WTC11 (cell line): ENCODE data around the gene DISP3. TPM values are rescaled to one million over a fixed set of nuclear protein-coding genes. Genes with fewer than 3 reads are reported as not detected.

ENCODE experiments used
- ATAC-seq: fragments of 200-7000 bp; cut with Tn5 transposase; 2 replicates; pipeline ENCODE4 v1.10.0; 2021; ENCODE audit warnings: mild to moderate bottlenecking, moderate library complexity
- CTCF ChIA-PET: fragments of 300-600 bp; sonication (Branson Sonifier 250); formaldehyde crosslinking; loops from one replicate; lab custom pipeline; 2021; ENCODE audit warnings: antibody characterized with exemption; lab: Charles Lee
- POLR2A ChIA-PET: fragments of 350-600 bp; sonication (Branson Sonifier 250); formaldehyde crosslinking; loops from one replicate; lab custom pipeline; 2021; ENCODE audit warnings: antibody characterized with exemption; lab: Charles Lee
- DNase-seq: peaks from one replicate; pipeline ENCODE4 v3.0.0; 2021; ENCODE audit warnings: low spot score
- H3K27ac Mint-ChIP-seq: 2 replicates; pipeline ENCODE4 v1.8.0; 2021; ENCODE audit warnings: mixed read lengths
- H3K27me3 Mint-ChIP-seq: 2 replicates; pipeline ENCODE4 v1.8.0; 2021; ENCODE audit warnings: low read depth, mild to moderate bottlenecking, moderate library complexity, mixed read lengths
- H3K36me3 Mint-ChIP-seq: 2 replicates; pipeline ENCODE4 v1.8.0; 2021; ENCODE audit warnings: mixed read lengths
- H3K4me1 Mint-ChIP-seq: 2 replicates; pipeline ENCODE4 v1.8.0; 2022; ENCODE audit warnings: mixed read lengths
- H3K4me3 Mint-ChIP-seq: 2 replicates; pipeline ENCODE4 v1.8.0; 2021; ENCODE audit warnings: mild to moderate bottlenecking, moderate library complexity, mixed read lengths
- H3K9me3 Mint-ChIP-seq: 2 replicates; pipeline ENCODE4 v1.8.0; 2021; ENCODE audit warnings: mixed read lengths
- CREB1 ChIP-seq: sonication (generic); formaldehyde crosslinking; IDR thresholded peaks from 2 replicates; pipeline ENCODE4 v1.8.0; 2023; ENCODE audit warnings: mild to moderate bottlenecking, missing genetic modification reagents
- FOXK1 ChIP-seq: sonication (generic); formaldehyde crosslinking; IDR thresholded peaks from 2 replicates; pipeline ENCODE4 v1.8.0; 2022; ENCODE audit warnings: mild to moderate bottlenecking, moderate library complexity, missing genetic modification reagents
- FOXP1 ChIP-seq: sonication (generic); formaldehyde crosslinking; IDR thresholded peaks from 2 replicates; pipeline ENCODE4 v1.8.0; 2022; ENCODE audit warnings: missing genetic modification reagents, mild to moderate bottlenecking, moderate library complexity, borderline replicate concordance
- IRF2 ChIP-seq: sonication (generic); formaldehyde crosslinking; IDR thresholded peaks from 2 replicates; pipeline ENCODE4 v1.8.0; 2022; ENCODE audit warnings: low read depth, missing genetic modification reagents, borderline replicate concordance
- MYBL2 ChIP-seq: sonication (generic); formaldehyde crosslinking; IDR thresholded peaks from 2 replicates; pipeline ENCODE4 v1.8.1; 2023; ENCODE audit warnings: mild to moderate bottlenecking, moderate library complexity, missing genetic modification reagents
- SMAD3 ChIP-seq: sonication (generic); formaldehyde crosslinking; IDR thresholded peaks from 2 replicates; pipeline ENCODE4 v1.8.0; 2022; ENCODE audit warnings: missing genetic modification reagents, mild to moderate bottlenecking, borderline replicate concordance
- SMAD4 ChIP-seq: sonication (generic); formaldehyde crosslinking; IDR thresholded peaks from 2 replicates; pipeline ENCODE4 v1.8.0; 2022; ENCODE audit warnings: mild to moderate bottlenecking, missing genetic modification reagents
- total RNA-seq: library from RNA; stranded (reverse); gene quantifications from 3 replicates; pipeline ENCODE4 v1.2.3, GENCODE V29; 2021
- TF ChIP-seq, protein P1 (sequence below): sonication (generic); formaldehyde crosslinking; IDR thresholded peaks from 2 replicates; pipeline ENCODE4 v1.8.0; 2023; ENCODE audit warnings: missing genetic modification reagents
- TF ChIP-seq, protein P2 (sequence below): sonication (generic); formaldehyde crosslinking; IDR thresholded peaks from 2 replicates; pipeline ENCODE4 v1.8.1; 2023; ENCODE audit warnings: mild to moderate bottlenecking, missing genetic modification reagents
- TF ChIP-seq, protein P3 (sequence below): fragments of 250-450 bp; sonication (Bioruptor Pico); IDR thresholded peaks from 2 replicates; pipeline ENCODE4 v2.1.2; 2022; ENCODE audit warnings: mild to moderate bottlenecking, moderate library complexity
- TF ChIP-seq, protein P4 (sequence below): sonication (generic); formaldehyde crosslinking; IDR thresholded peaks from 2 replicates; pipeline ENCODE4 v1.8.0; 2023; ENCODE audit warnings: mild to moderate bottlenecking, missing genetic modification reagents
- TF ChIP-seq, protein P5 (sequence below): fragments of 200-600 bp; IDR thresholded peaks from 2 replicates; pipeline ENCODE4 v1.8.0; 2022; ENCODE audit warnings: antibody characterized with exemption
- TF ChIP-seq, protein P6 (sequence below): sonication (generic); formaldehyde crosslinking; IDR thresholded peaks from 2 replicates; pipeline ENCODE4 v1.8.1; 2022; ENCODE audit warnings: low read depth, missing genetic modification reagents, borderline replicate concordance
- TF ChIP-seq, protein P7 (sequence below): sonication (generic); formaldehyde crosslinking; IDR thresholded peaks from 2 replicates; pipeline ENCODE4 v1.8.0; 2022; ENCODE audit warnings: mild to moderate bottlenecking, missing genetic modification reagents
- TF ChIP-seq, protein P8 (sequence below): sonication (generic); formaldehyde crosslinking; IDR thresholded peaks from 2 replicates; pipeline ENCODE4 v1.8.0; 2022; ENCODE audit warnings: mild to moderate bottlenecking, missing genetic modification reagents

DISP3 gene
- total RNA-seq, 1 experiment from 2014 or later: 6.0 TPM

DNA sequence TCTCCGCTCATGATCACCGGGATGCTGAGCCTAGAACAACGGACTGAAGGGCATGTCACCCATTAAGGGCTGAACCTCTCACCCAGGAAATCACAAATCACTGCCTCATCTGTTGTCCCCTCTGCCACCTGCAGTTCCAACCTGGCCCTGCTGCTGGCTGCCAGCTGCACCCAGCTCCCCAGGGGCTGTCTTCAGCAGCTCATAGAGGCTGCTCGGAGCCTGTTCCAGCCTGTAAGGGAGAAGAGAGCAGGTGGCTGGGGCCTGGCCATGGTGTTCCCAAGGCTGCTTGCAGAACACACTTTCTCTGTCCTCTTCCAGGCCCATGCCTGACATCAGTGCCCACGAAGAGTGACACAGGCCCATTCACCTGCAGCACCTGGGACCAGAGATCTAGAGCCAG lies 44.5 kb upstream of the DISP3 start (continued):
- TF ChIP-seq IRF2 (CRISPR knock-in tag): no peak
- TF ChIP-seq, protein P1, sequence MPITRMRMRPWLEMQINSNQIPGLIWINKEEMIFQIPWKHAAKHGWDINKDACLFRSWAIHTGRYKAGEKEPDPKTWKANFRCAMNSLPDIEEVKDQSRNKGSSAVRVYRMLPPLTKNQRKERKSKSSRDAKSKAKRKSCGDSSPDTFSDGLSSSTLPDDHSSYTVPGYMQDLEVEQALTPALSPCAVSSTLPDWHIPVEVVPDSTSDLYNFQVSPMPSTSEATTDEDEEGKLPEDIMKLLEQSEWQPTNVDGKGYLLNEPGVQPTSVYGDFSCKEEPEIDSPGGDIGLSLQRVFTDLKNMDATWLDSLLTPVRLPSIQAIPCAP (CRISPR knock-in tag): no peak

DNA sequence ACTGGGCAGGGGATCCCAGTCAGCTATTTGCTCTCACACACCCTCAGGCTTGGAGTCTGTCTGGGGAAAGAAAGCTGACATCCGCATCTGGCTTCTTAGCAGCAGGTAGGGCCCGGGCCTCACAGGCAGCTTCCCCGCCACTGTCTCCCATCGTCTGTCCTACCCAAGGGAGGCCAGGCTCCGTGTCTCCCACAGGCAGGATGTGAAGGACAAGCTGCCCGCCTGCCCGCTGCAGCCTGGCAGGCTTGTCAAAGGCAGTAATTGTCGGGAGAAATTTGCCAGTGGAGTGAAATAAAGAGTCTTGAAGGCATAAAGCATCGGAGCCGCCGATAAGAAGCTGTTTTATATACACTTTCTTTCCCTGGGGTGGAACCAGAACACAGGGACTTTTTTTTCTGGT lies 44.0 kb upstream of the DISP3 start:
- TF ChIP-seq, protein P2, sequence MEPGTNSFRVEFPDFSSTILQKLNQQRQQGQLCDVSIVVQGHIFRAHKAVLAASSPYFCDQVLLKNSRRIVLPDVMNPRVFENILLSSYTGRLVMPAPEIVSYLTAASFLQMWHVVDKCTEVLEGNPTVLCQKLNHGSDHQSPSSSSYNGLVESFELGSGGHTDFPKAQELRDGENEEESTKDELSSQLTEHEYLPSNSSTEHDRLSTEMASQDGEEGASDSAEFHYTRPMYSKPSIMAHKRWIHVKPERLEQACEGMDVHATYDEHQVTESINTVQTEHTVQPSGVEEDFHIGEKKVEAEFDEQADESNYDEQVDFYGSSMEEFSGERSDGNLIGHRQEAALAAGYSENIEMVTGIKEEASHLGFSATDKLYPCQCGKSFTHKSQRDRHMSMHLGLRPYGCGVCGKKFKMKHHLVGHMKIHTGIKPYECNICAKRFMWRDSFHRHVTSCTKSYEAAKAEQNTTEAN: no peak
- TF ChIP-seq, protein P3, sequence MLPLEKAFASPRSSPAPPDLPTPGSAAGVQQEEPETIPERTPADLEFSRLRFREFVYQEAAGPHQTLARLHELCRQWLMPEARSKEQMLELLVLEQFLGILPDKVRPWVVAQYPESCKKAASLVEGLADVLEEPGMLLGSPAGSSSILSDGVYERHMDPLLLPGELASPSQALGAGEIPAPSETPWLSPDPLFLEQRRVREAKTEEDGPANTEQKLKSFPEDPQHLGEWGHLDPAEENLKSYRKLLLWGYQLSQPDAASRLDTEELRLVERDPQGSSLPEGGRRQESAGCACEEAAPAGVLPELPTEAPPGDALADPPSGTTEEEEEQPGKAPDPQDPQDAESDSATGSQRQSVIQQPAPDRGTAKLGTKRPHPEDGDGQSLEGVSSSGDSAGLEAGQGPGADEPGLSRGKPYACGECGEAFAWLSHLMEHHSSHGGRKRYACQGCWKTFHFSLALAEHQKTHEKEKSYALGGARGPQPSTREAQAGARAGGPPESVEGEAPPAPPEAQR (CRISPR knock-in tag): no peak
- TF ChIP-seq, protein P4, sequence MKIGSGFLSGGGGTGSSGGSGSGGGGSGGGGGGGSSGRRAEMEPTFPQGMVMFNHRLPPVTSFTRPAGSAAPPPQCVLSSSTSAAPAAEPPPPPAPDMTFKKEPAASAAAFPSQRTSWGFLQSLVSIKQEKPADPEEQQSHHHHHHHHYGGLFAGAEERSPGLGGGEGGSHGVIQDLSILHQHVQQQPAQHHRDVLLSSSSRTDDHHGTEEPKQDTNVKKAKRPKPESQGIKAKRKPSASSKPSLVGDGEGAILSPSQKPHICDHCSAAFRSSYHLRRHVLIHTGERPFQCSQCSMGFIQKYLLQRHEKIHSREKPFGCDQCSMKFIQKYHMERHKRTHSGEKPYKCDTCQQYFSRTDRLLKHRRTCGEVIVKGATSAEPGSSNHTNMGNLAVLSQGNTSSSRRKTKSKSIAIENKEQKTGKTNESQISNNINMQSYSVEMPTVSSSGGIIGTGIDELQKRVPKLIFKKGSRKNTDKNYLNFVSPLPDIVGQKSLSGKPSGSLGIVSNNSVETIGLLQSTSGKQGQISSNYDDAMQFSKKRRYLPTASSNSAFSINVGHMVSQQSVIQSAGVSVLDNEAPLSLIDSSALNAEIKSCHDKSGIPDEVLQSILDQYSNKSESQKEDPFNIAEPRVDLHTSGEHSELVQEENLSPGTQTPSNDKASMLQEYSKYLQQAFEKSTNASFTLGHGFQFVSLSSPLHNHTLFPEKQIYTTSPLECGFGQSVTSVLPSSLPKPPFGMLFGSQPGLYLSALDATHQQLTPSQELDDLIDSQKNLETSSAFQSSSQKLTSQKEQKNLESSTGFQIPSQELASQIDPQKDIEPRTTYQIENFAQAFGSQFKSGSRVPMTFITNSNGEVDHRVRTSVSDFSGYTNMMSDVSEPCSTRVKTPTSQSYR: no peak
- TF ChIP-seq MYBL2 (no peak), FOXK1 (no peak), SMAD3 (CRISPR knock-in tag) (no peak), CREB1 (no peak), FOXP1 (CRISPR knock-in tag) (no peak), SMAD4 (CRISPR knock-in tag) (no peak)
- TF ChIP-seq, protein P5, sequence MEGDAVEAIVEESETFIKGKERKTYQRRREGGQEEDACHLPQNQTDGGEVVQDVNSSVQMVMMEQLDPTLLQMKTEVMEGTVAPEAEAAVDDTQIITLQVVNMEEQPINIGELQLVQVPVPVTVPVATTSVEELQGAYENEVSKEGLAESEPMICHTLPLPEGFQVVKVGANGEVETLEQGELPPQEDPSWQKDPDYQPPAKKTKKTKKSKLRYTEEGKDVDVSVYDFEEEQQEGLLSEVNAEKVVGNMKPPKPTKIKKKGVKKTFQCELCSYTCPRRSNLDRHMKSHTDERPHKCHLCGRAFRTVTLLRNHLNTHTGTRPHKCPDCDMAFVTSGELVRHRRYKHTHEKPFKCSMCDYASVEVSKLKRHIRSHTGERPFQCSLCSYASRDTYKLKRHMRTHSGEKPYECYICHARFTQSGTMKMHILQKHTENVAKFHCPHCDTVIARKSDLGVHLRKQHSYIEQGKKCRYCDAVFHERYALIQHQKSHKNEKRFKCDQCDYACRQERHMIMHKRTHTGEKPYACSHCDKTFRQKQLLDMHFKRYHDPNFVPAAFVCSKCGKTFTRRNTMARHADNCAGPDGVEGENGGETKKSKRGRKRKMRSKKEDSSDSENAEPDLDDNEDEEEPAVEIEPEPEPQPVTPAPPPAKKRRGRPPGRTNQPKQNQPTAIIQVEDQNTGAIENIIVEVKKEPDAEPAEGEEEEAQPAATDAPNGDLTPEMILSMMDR: no peak
- TF ChIP-seq, protein P6, sequence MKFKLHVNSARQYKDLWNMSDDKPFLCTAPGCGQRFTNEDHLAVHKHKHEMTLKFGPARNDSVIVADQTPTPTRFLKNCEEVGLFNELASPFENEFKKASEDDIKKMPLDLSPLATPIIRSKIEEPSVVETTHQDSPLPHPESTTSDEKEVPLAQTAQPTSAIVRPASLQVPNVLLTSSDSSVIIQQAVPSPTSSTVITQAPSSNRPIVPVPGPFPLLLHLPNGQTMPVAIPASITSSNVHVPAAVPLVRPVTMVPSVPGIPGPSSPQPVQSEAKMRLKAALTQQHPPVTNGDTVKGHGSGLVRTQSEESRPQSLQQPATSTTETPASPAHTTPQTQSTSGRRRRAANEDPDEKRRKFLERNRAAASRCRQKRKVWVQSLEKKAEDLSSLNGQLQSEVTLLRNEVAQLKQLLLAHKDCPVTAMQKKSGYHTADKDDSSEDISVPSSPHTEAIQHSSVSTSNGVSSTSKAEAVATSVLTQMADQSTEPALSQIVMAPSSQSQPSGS: no peak
- TF ChIP-seq, protein P7, sequence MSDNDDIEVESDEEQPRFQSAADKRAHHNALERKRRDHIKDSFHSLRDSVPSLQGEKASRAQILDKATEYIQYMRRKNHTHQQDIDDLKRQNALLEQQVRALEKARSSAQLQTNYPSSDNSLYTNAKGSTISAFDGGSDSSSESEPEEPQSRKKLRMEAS (CRISPR knock-in tag): no peak
- TF ChIP-seq, protein P8, sequence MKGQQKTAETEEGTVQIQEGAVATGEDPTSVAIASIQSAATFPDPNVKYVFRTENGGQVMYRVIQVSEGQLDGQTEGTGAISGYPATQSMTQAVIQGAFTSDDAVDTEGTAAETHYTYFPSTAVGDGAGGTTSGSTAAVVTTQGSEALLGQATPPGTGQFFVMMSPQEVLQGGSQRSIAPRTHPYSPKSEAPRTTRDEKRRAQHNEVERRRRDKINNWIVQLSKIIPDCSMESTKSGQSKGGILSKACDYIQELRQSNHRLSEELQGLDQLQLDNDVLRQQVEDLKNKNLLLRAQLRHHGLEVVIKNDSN (CRISPR knock-in tag): no peak
- no peak for ATAC-seq
- no peaks in the 10 kb centered on the region for H3K36me3 Mint-ChIP-seq
- POLR2A ChIA-PET: no interaction called here
- no peak for DNase-seq
- H3K9me3 Mint-ChIP-seq: no peaks in the 10 kb centered on the region
- no peak overlapping the region for H3K4me3 Mint-ChIP-seq
- CTCF ChIA-PET: interaction anchor here (0.9 to 1.9 kb wide), 2 partner anchors 71 to 83 kb away, joined by 3 to 5 read pairs; no protein-coding TSS in a partner anchor
- H3K27ac Mint-ChIP-seq: no peak overlapping the region
- 0 out of 2 replicates have a peak, but pooled peaks cover 3% of the 10 kb centered on the region for H3K4me1 Mint-ChIP-seq
- H3K27me3 Mint-ChIP-seq: no peaks in the 10 kb centered on the region
